GM19023 (cell line): Measurements from ENCODE around the gene SMCO2.

Experiments
- ATAC-seq: cut with Tn5 transposase; IDR thresholded peaks from one replicate; pipeline ENCODE4 v1.9.1; 2021; ENCODE audit warnings: mild to moderate bottlenecking, moderate library complexity; ENCODE audit not compliant: unreplicated experiment

The SMCO2 gene

DNA sequence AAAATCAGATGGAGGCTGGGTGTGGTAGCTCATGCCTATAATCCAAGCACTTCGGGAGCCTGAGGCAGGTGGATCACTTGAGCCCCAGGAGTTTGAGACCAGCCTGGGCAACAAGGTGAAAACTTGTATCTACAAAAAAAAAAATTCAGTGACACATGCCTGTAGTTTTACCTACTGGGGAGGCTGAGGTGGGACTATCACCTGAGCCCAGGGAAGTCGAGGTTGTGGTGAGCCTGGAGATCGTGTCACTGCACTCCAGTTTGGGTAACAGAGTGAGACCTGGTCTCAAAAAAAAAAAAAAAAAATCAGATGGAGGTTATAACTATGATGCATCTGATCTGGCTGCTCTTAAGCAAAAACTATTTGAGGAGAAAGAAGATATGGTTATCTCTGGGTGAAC, 50.9 kb downstream of the SMCO2 start:
- ATAC-seq, result no peak

DNA sequence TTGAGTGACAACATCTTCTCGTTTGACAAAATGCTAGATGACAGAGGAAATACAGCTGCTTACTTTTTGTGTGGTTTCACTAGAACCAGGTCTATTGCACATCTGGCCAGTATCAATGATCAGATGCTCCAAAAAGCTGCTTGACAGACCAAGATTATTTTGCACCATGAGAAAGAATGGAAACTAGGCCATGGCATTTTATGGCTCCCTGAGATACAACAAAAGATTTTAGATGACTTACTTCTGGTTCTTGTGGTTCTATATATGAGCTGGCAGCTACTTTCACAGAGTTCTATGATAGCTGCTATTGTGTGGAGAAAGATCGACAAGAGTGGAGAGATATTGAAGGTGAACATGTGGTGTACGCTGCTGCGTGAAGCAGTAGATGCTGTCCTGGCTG, 51.6 kb downstream of the SMCO2 start:
- ATAC-seq, result no peak

- ATAC-seq, result no peak
These were observed 52.2 kb downstream of the SMCO2 start for GRCh38 chr12:27498761-27499160.

GRCh38 chr12:27499377-27499776, 52.8 kb downstream of the SMCO2 start:
- no peak for ATAC-seq

- no peak for ATAC-seq
These were observed 54.0 kb downstream of the SMCO2 start for GRCh38 chr12:27500546-27500945.

DNA sequence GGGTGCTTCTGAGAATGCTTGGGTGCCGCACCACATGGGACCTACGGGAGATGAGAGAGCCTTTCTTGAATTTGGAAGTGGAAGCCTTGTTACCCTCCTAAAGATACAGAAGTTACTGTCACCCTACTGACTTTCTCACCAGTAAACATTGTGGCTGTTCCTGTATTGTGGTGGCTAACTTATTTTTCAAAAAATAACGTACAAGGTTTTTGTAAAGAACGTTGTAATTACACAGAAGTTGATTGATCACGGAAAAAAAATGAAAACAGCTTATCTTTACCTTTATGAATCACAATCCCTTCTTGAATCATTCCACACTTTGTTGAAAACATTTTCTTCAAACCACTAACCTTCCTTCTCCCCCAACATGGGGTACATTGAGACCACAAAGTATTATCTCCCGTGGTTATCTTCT, 55.5 kb downstream of the SMCO2 start:
- no peak for ATAC-seq

DNA sequence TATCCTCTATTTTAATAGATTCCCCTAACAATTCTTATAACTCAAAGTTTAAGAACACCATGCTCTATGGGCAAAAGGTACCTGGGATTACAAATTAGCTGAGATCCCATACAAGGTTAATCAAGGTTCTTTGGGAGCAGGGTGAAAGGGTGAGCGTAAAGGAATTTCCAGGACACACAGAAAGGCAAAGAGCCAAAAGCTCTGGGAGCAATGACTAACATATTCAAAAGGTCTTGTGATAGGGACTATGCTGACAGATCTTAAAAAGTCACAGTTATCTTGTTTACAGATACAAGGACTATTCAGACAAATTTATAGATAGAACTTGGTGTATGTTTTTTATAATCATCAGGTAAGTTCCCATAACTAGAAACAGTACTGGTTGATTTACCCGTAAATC, 58.0 kb downstream of the SMCO2 start:
- ATAC-seq, result no peak

GRCh38 chr12:27505109-27505508, 58.6 kb downstream of the SMCO2 start:
- ATAC-seq, result no peak

DNA sequence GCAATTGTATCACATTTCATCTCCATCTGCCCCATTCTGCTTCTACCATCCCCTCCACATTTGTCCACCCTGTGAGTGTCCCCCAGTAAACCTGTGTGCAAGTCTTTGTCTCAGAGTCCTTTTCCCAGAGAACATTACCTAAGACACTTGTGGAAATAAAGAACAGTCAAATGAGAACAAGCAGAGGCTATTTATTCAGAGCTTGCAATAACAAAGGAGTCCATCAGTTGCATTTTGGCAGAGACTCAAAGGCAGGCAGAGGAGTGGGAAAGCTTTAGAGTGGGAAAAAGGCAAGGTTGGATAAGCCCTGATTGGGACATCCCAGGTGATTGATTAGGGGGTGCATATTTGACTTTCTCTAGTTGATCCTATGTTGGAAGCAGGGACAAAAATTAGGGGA, 59.2 kb downstream of the SMCO2 start:
- ATAC-seq, result no peak

DNA sequence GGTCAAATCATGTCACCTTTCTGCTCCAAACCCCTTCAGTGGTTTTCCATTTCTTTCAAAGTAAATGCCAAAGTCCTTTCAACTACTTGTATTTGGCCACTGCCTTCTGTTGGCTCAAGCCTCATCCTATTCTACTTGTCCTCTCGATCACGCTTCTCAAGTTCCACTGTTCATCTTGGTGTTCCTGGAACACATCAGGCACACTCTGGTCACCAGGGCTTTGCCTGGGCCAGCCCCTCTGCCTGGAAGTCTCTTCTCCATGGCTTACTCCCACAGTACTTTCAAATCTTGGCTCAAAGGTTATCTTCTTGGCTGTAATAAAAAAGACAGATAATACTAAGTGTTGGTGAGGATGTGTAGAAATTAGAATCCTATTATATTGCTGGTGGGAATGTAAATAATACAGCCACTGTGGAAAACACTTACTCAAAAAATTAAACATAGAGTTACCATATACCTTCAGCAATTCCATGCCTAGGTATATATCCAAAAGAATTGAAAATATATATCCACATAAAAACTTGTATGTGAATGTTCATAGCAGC, 60.2 kb downstream of the SMCO2 start:
- ATAC-seq, result no peak

- ATAC-seq, result no peak
These were observed 62.3 kb downstream of the SMCO2 start for GRCh38 chr12:27508736-27509431.

GRCh38 chr12:27511031-27511722, 64.6 kb downstream of the SMCO2 start:
- no peak for ATAC-seq

DNA sequence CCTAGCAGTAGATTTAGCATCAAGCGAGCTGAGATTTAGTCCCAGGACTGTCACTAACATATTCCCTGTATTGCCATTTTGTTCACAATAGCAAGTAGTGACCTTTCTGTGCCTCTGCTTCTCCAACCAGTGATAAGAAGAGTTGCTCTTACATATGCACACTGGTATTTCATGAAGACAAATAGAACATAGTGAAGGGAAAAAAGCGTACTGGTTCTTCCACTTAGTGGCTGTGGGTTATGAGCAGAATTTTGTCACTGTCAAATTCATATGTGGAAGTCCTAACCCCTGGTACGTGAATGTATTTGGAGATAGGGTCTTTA, 65.1 kb downstream of the SMCO2 start:
- no peak for ATAC-seq

DNA sequence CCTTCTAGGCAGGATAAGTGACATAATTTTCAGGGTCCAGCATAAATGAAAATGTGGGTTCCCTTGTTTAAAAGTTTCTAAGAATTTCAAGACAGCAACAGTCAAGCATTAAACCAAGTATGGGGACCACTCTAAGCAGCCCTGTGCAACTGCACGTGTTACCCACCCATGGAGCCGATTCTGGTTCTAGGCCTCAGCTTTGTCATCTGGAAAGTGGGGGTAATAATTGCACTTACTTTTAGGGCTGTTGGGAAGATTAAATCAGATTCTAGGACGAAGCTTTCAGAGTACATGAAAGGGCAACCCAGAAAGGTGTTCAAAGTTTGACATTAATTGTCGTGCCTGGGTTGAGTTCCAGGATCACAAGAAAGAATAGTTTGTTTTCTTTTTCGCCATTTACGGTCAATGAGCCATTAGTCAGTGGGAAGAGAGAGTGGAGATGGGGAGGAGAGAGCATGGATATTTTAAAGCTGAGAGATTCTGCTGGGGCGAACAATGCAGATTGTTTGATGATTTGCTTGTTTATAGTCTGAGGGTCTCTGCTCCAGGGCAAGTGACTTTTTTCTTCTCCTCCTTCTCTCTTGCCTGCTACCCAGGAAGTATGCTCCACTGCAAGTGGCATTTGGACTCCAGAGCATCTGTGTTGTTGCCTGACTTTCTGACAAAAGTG, 66.8 kb downstream of the SMCO2 start:
- ATAC-seq, result no peak

DNA sequence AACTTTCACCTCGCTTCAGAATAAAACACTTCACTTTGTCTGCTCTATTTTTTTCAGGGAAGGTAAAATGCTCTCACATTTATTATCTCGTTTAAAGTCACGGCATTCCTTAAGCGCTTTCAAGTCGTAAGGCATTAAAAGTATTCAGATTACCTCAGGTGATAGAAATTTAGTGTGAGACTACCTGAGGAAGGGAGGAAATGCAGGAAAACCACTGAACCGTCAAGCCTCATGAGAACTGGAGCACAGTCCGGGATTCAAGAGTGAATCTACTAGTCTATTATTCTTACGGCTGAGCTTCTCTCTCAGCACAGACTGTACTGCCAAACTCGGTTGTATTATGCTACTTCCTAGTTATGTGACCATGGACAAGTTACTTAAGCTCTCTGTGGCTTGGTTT, 69.1 kb downstream of the SMCO2 start:
- no peak for ATAC-seq

DNA sequence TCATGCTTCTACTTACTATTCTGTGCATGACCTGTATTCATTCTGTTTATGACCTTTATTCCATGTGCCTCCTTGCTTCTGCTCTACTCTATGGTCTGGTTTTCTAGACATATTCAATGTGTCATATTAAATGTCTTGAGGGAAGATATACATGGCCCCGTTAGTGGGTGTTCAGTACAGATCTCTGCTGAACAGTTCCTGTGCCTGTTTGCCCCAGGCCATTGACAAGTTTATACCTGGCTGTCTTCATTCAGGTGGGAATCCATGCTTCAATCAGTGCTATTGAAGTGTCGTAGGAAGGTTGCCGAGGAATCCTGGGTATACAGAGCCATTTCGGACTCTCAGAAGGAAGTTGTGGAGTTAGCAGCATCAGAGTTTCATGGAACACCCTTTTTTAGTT, 70.1 kb downstream of the SMCO2 start:
- no peak for ATAC-seq

DNA sequence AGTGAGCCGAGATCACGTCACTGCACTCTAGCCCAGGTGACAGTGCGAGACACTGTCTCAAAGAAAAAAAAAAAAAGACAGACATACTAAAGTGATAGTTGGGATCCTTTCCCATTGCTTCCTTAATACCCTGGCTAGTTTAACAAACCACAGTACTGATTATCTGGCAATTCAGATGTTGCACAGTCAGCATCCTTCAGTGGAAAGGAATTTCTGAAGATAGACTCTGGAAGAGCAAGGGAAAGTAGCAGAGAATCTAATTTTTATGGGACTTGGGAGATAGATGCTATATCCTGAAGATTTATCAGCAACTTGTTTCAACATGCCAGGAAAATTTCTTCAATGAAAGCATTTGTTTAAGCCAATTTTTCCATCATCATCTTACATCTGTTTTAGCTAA, 71.0 kb downstream of the SMCO2 start:
- no peak for ATAC-seq

- no peak for ATAC-seq
These were observed 71.6 kb downstream of the SMCO2 start for GRCh38 chr12:27517961-27518665.

GRCh38 chr12:27521066-27521465, 74.5 kb downstream of the SMCO2 start:
- no peak for ATAC-seq

GRCh38 chr12:27521981-27522380, 75.4 kb downstream of the SMCO2 start:
- ATAC-seq, result no peak

DNA sequence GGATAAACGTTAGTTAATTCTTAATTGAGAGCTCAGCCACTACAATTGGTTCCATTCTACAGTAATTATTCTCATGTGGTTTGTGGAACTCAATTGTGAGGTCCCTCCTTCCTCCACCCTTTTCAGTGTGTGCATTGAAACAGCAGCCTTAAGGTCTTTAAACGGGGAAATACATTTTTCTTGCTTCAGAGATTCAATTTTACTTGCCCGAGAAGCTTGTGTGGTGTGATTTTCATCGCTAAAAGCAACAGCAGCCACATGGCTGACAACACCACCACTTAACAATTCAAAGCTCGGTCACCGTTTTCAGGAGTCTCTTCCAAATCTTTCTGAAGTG, 76.7 kb downstream of the SMCO2 start:
- peak; percentile 13 for ATAC-seq
